Calu3 (cell line): ENCODE results near the gene DNAH12. TPM values are rescaled to one million over a fixed set of nuclear protein-coding genes. Genes with fewer than 3 reads are reported as not detected.

ENCODE experiments used
- BruUV-seq: library from RNA; stranded (reverse); fragments of 400-500 nt; replicated peaks from 2 replicates; lab custom pipeline; 2021; lab: Mats Ljungman, UMichigan
- CTCF ChIA-PET: fragments of 300-600 bp; sonication (Branson Sonifier 250); formaldehyde crosslinking; loops from one replicate; lab custom pipeline; 2022; ENCODE audit warnings: antibody characterized with exemption; lab: Charles Lee
- DNase-seq: peaks from one replicate; pipeline ENCODE4 v3.0.0; 2022
- H3K27ac Mint-ChIP-seq: one replicate; pipeline ENCODE4 v1.8.0; 2022; ENCODE audit warnings: mixed read lengths; ENCODE audit not compliant: unreplicated experiment
- H3K27me3 Mint-ChIP-seq: one replicate; pipeline ENCODE4 v1.8.0; 2022; ENCODE audit warnings: mixed read lengths; ENCODE audit not compliant: unreplicated experiment
- H3K36me3 Mint-ChIP-seq: one replicate; pipeline ENCODE4 v1.8.0; 2022; ENCODE audit warnings: mild to moderate bottlenecking, moderate library complexity, mixed read lengths; ENCODE audit not compliant: insufficient read depth, unreplicated experiment
- H3K4me1 Mint-ChIP-seq: one replicate; pipeline ENCODE4 v1.8.0; 2022; ENCODE audit warnings: mild to moderate bottlenecking, low read depth, mixed read lengths; ENCODE audit not compliant: unreplicated experiment
- H3K4me3 Mint-ChIP-seq: one replicate; pipeline ENCODE4 v1.8.0; 2022; ENCODE audit warnings: mild to moderate bottlenecking, low read depth, moderate library complexity, mixed read lengths; ENCODE audit not compliant: unreplicated experiment
- H3K9me3 Mint-ChIP-seq: one replicate; pipeline ENCODE4 v1.8.0; 2022; ENCODE audit warnings: low read depth, mixed read lengths; ENCODE audit not compliant: unreplicated experiment
- intact Hi-C: fragments of 100-400 bp; cut with micrococcal nuclease; formaldehyde crosslinking; loops from one replicate; pipeline ENCODE4 v1.10.0; 2022; ENCODE audit not compliant: unreplicated experiment
- total RNA-seq: library from RNA; stranded (reverse); gene quantifications from 2 replicates; pipeline ENCODE4 v1.2.3, GENCODE V29; 2022
- TF ChIP-seq, protein P1 (sequence below): fragments of 200-600 bp; IDR thresholded peaks from one replicate; pipeline ENCODE4 v1.8.0; 2022; ENCODE audit warnings: antibody characterized with exemption; ENCODE audit not compliant: unreplicated experiment

The DNAH12 gene
- total RNA-seq, 1 experiment from 2014 or later, result 0.92 TPM

DNA sequence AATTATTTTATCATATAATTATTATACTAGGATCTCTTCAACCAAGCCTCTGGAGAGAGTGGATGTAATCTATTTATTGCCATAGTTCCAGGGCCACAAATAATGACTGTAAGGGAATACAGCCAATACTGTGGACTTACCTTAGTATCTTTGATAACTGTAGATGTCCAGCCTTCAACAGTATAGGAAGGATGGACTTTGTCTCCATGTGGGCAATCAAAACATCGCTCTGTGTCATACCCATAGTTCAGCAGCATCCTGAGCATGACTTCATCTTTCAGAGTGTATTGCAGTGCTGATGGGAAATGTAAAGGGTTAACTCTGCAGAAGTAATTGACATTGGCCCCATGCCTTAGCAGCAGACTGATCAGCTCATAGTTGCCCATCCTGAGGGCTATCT, 265.9 kb downstream of the DNAH12 start:
- intact Hi-C loops, result no loop called here

DNA sequence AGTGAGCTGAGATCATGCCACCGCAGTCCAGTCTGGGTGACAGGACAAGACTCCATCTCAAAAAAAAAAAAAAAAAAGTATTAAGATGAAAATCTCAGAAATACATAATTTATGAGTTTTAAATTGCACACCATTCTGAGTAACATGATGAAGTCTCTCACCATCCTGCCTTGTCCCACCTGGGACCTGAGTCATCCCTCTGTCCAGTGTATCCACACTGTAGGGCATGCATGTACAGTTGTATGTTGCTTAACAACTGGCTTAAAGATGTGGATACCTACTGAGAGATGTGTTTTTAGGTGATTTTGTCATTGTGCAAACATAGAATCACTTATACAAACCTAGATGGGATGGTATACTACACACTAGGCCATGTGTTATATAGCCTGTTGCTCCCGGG, 268.8 kb downstream of the DNAH12 start:
- CTCF ChIA-PET, result interaction anchor here (0.7 kb wide), 1 partner anchor 73 kb away, joined by 4 read pairs; no protein-coding TSS in a partner anchor
- TF ChIP-seq, protein P1, sequence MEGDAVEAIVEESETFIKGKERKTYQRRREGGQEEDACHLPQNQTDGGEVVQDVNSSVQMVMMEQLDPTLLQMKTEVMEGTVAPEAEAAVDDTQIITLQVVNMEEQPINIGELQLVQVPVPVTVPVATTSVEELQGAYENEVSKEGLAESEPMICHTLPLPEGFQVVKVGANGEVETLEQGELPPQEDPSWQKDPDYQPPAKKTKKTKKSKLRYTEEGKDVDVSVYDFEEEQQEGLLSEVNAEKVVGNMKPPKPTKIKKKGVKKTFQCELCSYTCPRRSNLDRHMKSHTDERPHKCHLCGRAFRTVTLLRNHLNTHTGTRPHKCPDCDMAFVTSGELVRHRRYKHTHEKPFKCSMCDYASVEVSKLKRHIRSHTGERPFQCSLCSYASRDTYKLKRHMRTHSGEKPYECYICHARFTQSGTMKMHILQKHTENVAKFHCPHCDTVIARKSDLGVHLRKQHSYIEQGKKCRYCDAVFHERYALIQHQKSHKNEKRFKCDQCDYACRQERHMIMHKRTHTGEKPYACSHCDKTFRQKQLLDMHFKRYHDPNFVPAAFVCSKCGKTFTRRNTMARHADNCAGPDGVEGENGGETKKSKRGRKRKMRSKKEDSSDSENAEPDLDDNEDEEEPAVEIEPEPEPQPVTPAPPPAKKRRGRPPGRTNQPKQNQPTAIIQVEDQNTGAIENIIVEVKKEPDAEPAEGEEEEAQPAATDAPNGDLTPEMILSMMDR, result no peak
- Mint-ChIP-seq H3K36me3 (no peaks in the 10 kb centered on the region), H3K27me3 (no peaks in the 10 kb centered on the region), H3K4me3 (no peak overlapping the region), H3K9me3 (no peaks in the 10 kb centered on the region), H3K27ac (no peak overlapping the region), H3K4me1 (no peaks in the 10 kb centered on the region)
- DNase-seq, result no peak
- no TSS peak for BruUV-seq
- intact Hi-C loops, result no loop called here

More for the DNA sequence above, 265.9 kb downstream of the DNAH12 start:
- no peak overlapping the region for H3K4me3 Mint-ChIP-seq
- H3K27me3 Mint-ChIP-seq, result no peaks in the 10 kb centered on the region
- CTCF ChIA-PET, result no interaction called here
- TF ChIP-seq, protein P1, result no peak
- no peaks in the 10 kb centered on the region for H3K4me1 Mint-ChIP-seq
- no peaks in the 10 kb centered on the region for H3K9me3 Mint-ChIP-seq
- H3K36me3 Mint-ChIP-seq, result no peaks in the 10 kb centered on the region
- no peak for DNase-seq
- BruUV-seq, result no TSS peak
- H3K27ac Mint-ChIP-seq, result no peak overlapping the region

DNA sequence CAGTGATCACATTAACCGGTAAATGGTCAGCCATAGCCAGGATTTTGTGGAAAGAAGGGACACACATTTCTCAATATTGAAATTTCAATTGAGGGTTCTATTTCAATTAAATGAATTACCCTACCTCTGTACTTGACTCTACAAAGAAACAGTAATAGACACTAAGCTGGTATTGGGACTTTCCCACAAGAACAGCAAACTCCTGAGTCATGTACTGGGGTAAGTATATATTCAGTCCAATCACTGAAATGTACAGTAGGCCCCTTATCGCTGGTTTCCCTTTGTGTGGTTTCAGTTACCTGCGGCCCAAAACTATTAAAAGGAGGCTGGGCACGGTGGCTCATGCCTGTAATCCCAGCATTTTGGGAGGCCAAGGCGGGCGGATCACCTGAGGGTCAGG, 269.3 kb downstream of the DNAH12 start:
- H3K27me3 Mint-ChIP-seq, result no peaks in the 10 kb centered on the region
- H3K27ac Mint-ChIP-seq, result no peak overlapping the region
- no peaks in the 10 kb centered on the region for H3K9me3 Mint-ChIP-seq
- CTCF ChIA-PET, result interaction anchor here (0.7 kb wide), 1 partner anchor 74 kb away, joined by 4 read pairs; no protein-coding TSS in a partner anchor
- no peaks in the 10 kb centered on the region for H3K4me1 Mint-ChIP-seq
- TF ChIP-seq, protein P1, result no peak
- DNase-seq, result no peak
- no peak overlapping the region for H3K4me3 Mint-ChIP-seq
- no TSS peak for BruUV-seq
- H3K36me3 Mint-ChIP-seq, result no peaks in the 10 kb centered on the region
- intact Hi-C loops, result no loop called here

DNA sequence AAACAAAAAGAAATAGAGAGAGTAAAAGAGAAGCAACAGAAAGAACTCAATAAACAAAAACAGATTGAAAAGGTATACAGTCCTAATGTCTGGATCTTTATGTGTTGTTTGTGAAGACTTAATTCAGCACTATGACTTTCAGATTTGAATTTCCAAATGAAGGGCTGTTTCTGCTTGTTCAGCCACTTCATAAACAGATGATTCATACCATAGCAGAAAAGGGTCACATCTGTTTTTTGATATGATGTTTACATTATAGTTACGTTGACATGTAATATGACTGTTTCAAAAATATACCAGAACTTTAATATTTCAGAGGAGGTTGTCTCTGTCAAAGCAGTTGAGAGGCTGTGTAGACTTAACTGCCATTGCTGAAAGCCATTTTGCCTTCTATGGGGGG, 275.7 kb downstream of the DNAH12 start:
- TF ChIP-seq, protein P1, result no peak
- no peak overlapping the region for H3K27ac Mint-ChIP-seq
- no peak for DNase-seq
- H3K9me3 Mint-ChIP-seq, result peaks cover 5% of the 10 kb centered on the region
- BruUV-seq, result no TSS peak
- CTCF ChIA-PET, result no interaction called here
- no peaks in the 10 kb centered on the region for H3K4me1 Mint-ChIP-seq
- intact Hi-C loops, result no loop called here
- no peak overlapping the region for H3K4me3 Mint-ChIP-seq
- no peaks in the 10 kb centered on the region for H3K27me3 Mint-ChIP-seq
- no peaks in the 10 kb centered on the region for H3K36me3 Mint-ChIP-seq
